ENCODE results near the gene KLHL6. TPM values are rescaled to one million over a fixed set of nuclear protein-coding genes. Genes with fewer than 3 reads are reported as not detected.

The KLHL6 gene
- total RNA-seq, 1 donor from 2014 or later, result not detected

DNA sequence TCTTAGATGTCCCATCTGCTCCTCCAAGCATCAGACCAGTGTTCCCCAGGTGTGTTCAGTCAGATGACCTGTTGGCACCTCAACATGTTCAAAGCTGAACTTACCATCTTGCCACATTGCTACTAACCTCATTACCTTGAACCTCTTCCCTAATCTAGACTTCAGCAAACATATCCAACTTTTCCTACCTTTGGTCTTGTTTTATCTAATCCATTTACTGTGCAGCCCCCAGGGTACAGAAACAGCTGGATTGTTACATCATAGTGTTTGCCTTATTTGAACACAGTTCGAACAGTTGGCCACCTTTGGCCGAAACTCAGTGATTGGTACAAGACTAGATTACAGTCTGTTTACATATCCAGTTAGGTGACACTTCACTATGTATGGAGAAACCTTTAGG is 91.0 kb downstream of the KLHL6 start:
- Mint-ChIP-seq H3K36me3 (ENCODE audit: unreplicated experiment) (peaks cover 8% of the 10 kb centered on the region), H3K27ac (ENCODE audit: unreplicated experiment) (no peak overlapping the region), H3K4me3 (ENCODE audit: unreplicated experiment) (no peak overlapping the region), H3K27me3 (ENCODE audit: unreplicated experiment) (no peaks in the 10 kb centered on the region), H3K4me1 (ENCODE audit: low read depth, unreplicated experiment) (peaks cover 2% of the 10 kb centered on the region), H3K9me3 (ENCODE audit: unreplicated experiment) (peaks cover 1% of the 10 kb centered on the region)
- TF ChIP-seq, protein P1, sequence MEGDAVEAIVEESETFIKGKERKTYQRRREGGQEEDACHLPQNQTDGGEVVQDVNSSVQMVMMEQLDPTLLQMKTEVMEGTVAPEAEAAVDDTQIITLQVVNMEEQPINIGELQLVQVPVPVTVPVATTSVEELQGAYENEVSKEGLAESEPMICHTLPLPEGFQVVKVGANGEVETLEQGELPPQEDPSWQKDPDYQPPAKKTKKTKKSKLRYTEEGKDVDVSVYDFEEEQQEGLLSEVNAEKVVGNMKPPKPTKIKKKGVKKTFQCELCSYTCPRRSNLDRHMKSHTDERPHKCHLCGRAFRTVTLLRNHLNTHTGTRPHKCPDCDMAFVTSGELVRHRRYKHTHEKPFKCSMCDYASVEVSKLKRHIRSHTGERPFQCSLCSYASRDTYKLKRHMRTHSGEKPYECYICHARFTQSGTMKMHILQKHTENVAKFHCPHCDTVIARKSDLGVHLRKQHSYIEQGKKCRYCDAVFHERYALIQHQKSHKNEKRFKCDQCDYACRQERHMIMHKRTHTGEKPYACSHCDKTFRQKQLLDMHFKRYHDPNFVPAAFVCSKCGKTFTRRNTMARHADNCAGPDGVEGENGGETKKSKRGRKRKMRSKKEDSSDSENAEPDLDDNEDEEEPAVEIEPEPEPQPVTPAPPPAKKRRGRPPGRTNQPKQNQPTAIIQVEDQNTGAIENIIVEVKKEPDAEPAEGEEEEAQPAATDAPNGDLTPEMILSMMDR (IDR thresholded peaks at IDR 0.05; ENCODE audit: partially characterized antibody, unreplicated experiment), result no peak
- no peak for DNase-seq

DNA sequence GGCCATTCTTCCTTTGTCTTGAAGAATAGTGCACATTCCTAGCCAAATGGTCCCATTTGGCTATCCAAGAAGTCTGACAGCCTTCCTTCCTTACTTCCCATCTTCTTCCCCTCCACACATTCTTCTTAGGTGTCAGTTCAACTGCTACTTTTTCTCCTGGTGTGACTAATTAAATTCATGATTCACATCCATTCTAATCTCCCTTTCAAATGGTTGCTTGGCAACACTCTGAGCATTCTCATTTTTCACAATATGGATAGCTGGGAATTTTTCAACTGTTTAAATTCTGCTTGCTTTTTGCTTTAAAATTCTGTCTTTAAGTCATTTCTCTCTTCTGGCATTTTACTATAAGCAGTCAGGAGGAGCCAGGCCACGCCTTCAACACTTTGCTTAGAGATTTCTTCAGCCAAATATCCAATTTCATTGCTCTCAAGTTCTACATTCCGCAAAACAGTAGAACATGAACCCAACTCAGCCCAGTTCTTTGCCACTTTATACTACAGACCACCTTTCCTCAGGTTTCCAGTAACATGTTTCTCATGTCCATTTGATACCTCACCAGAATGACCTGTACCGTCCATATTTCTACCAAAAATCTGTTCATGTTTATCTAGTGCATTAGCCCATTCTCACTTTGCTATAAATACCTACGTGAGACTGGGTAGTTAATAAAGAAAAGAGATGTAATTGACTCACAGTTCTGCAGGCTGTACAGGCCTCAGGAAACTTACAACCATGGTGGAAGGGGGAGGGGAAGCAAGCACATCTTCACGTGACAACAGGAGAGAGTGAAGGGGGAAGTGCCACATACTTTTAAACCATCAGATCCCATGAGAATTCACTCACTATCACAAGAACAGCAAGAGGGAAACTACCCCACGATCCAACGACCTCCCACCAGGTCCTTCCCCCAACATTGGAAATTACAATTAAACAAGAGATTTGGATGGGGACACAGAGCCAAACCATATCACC is 95.1 kb downstream of the KLHL6 start:
- no peak overlapping the region for H3K27ac Mint-ChIP-seq (ENCODE audit: unreplicated experiment)
- H3K4me1 Mint-ChIP-seq (ENCODE audit: low read depth, unreplicated experiment), result no peaks in the 10 kb centered on the region
- peaks cover 14% of the 10 kb centered on the region for H3K36me3 Mint-ChIP-seq (ENCODE audit: unreplicated experiment)
- H3K4me3 Mint-ChIP-seq (ENCODE audit: unreplicated experiment), result no peak overlapping the region
- no peak for DNase-seq
- TF ChIP-seq, protein P1 (IDR thresholded peaks at IDR 0.05; ENCODE audit: partially characterized antibody, unreplicated experiment), result no peak
- no peaks in the 10 kb centered on the region for H3K27me3 Mint-ChIP-seq (ENCODE audit: unreplicated experiment)
- peaks cover 3% of the 10 kb centered on the region for H3K9me3 Mint-ChIP-seq (ENCODE audit: unreplicated experiment)

DNA sequence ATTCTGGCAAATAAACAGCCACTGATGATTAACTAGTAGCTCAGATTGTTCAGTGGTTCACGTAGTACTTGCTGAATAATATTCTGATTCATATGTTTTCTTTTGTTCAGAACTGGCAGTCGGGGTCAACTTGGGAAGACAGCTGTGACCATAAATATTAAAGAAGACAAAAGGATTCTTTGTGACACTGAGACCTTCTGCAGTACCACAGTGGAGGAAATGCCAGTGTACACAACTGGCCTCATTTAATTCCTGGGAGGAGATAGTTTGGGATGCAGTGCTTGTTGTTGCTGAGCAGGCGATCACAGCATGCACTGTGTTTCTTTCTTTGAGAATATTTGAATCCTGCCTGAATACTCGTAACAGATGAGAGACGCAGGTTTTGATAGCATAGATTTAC is 100.4 kb downstream of the KLHL6 start:
- TF ChIP-seq, protein P1 (IDR thresholded peaks at IDR 0.05; ENCODE audit: partially characterized antibody, unreplicated experiment), result no peak
- H3K27ac Mint-ChIP-seq (ENCODE audit: unreplicated experiment), result no peak overlapping the region
- H3K9me3 Mint-ChIP-seq (ENCODE audit: unreplicated experiment), result peaks cover 3% of the 10 kb centered on the region
- peaks cover 8% of the 10 kb centered on the region for H3K36me3 Mint-ChIP-seq (ENCODE audit: unreplicated experiment)
- H3K4me1 Mint-ChIP-seq (ENCODE audit: low read depth, unreplicated experiment), result no peaks in the 10 kb centered on the region
- H3K4me3 Mint-ChIP-seq (ENCODE audit: unreplicated experiment), result no peak overlapping the region
- no peaks in the 10 kb centered on the region for H3K27me3 Mint-ChIP-seq (ENCODE audit: unreplicated experiment)
- DNase-seq, result no peak

DNA sequence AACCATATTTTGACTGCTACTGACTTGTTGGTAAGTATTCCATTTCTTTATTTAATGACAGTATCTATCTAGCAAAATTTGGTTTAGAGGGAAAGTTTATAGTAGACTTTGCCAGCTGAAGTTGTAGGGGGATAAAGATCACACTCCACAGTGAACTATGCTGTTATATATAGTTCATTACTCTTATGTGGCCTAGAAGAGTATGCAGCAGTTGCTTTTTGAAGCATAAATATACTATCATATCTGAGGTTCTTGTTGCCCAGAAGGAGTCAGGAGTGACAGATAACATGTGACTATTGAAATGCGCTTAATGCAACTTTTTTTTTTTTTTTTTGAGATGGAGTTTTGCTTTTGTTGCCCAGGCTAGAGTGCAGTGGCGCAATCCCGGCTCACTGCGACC is 101.4 kb downstream of the KLHL6 start:
- TF ChIP-seq, protein P1 (IDR thresholded peaks at IDR 0.05; ENCODE audit: partially characterized antibody, unreplicated experiment), result no peak
- H3K36me3 Mint-ChIP-seq (ENCODE audit: unreplicated experiment), result peaks cover 5% of the 10 kb centered on the region
- peaks cover 3% of the 10 kb centered on the region for H3K9me3 Mint-ChIP-seq (ENCODE audit: unreplicated experiment)
- H3K4me3 Mint-ChIP-seq (ENCODE audit: unreplicated experiment), result no peak overlapping the region
- H3K27ac Mint-ChIP-seq (ENCODE audit: unreplicated experiment), result no peak overlapping the region
- no peak for DNase-seq
- no peaks in the 10 kb centered on the region for H3K27me3 Mint-ChIP-seq (ENCODE audit: unreplicated experiment)
- peaks cover 1% of the 10 kb centered on the region for H3K4me1 Mint-ChIP-seq (ENCODE audit: low read depth, unreplicated experiment)

DNA sequence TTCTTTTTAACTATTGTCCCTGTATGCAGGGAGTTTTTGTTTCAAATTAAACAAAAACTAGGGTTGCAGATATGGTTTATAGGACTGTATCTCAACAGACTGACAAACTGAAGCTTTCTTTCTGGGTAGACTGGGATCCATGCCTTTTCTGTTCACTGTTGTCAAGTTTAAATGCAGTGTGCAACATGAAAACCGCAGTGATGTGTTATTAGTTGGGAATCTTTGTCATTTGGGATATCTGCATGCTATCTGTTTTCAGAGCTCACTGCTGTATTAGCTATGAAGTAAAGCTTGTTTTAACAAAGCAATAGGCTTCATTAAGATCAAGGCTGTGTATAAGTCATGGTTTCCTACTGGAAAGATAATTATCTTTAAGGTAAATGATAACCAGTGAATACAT is 105.7 kb downstream of the KLHL6 start:
- Mint-ChIP-seq H3K4me3 (ENCODE audit: unreplicated experiment) (peak overlapping the region; percentile 90), H3K27ac (ENCODE audit: unreplicated experiment) (no peak overlapping the region)
- DNase-seq, result no peak

More for the DNA sequence above, 105.7 kb downstream of the KLHL6 start:
- Mint-ChIP-seq H3K27me3 (ENCODE audit: unreplicated experiment) (peaks cover 4% of the 10 kb centered on the region), H3K4me1 (ENCODE audit: low read depth, unreplicated experiment) (peaks cover 8% of the 10 kb centered on the region), H3K9me3 (ENCODE audit: unreplicated experiment) (peaks cover 5% of the 10 kb centered on the region), H3K36me3 (ENCODE audit: unreplicated experiment) (no peaks in the 10 kb centered on the region)
- TF ChIP-seq, protein P1 (IDR thresholded peaks at IDR 0.05; ENCODE audit: partially characterized antibody, unreplicated experiment), result no peak
